ENCODE results near the gene ZSCAN29.

The ZSCAN29 gene

GRCh38 chr15:43312378-43312777, 58.5 kb downstream of the ZSCAN29 start:
- no peak overlapping the region for H3K27ac ChIP-seq
- peaks cover 16% of the 10 kb centered on the region for H3K27me3 ChIP-seq (replicated peaks)
- no peaks in the 10 kb centered on the region for H3K36me3 ChIP-seq (replicated peaks)
- TF ChIP-seq, protein P1, sequence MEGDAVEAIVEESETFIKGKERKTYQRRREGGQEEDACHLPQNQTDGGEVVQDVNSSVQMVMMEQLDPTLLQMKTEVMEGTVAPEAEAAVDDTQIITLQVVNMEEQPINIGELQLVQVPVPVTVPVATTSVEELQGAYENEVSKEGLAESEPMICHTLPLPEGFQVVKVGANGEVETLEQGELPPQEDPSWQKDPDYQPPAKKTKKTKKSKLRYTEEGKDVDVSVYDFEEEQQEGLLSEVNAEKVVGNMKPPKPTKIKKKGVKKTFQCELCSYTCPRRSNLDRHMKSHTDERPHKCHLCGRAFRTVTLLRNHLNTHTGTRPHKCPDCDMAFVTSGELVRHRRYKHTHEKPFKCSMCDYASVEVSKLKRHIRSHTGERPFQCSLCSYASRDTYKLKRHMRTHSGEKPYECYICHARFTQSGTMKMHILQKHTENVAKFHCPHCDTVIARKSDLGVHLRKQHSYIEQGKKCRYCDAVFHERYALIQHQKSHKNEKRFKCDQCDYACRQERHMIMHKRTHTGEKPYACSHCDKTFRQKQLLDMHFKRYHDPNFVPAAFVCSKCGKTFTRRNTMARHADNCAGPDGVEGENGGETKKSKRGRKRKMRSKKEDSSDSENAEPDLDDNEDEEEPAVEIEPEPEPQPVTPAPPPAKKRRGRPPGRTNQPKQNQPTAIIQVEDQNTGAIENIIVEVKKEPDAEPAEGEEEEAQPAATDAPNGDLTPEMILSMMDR (IDR thresholded peaks at IDR 0.05; ENCODE audit: low read depth, low read length, missing control alignments), result no peak
- in situ Hi-C loops (cut with HindIII; ENCODE audit: low pct_ligation_motif_present, low sequenced_read_pairs), result no loop called here
- H3K4me3 ChIP-seq (ENCODE audit: low read depth, low read length), result no peak overlapping the region
- no peak for DNase-seq

All from brain microvascular endothelial cell (primary cell).